GM06990 (cell line): ENCODE measurements around the gene FAM118B.
A peak's percentile ranks its signal among the peaks of the same experiment; 100 is the strongest.

Experiments
- DNase-seq: peaks from one replicate; pipeline ENCODE4 v3.0.0-alpha.2; 2011; ENCODE audit not compliant: insufficient read length; ENCODE audit errors: extremely low read depth
- H3K27me3 ChIP-seq: replicated peaks from 2 replicates; pipeline ENCODE4 v1.6.0; 2011; ENCODE audit warnings: low read length; ENCODE audit not compliant: control insufficient read depth, insufficient read depth
- H3K36me3 ChIP-seq: 2 replicates; pipeline ENCODE4 v1.5.1; 2011; ENCODE audit warnings: low read length; ENCODE audit not compliant: control insufficient read depth, insufficient read depth
- H3K4me3 ChIP-seq: replicated peaks from 2 replicates; pipeline ENCODE4 v1.5.1; 2011; ENCODE audit warnings: low read depth, mild to moderate bottlenecking, control low read depth, low read length
- TF ChIP-seq, protein P1 (sequence below): IDR thresholded peaks from 2 replicates; pipeline ENCODE4 v1.5.1; 2011; ENCODE audit warnings: low read length, control low read depth, mild to moderate bottlenecking, inconsistent platforms; ENCODE audit not compliant: insufficient read depth, poor library complexity, severe bottlenecking

Gene FAM118B

DNA sequence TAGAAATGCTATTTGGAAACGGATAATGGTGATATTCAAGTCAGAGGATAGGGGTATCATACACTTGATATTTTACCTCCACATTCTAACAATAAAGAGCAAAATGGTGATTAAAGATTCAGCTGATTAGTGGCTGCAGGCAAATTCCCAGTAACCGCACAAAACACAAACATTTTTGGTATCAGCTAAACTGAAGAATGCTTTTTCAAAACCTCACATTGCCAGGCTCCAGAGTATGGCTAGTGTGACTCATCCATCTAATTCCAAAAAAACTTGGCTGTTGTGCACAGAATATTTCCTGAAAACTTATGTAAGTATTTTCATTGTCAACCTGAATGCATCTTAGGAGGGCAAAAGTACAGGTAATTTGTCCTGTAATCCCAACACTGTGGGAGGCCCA, 46.2 kb downstream of the FAM118B start:
- DNase-seq: no peak
- TF ChIP-seq, protein P1, sequence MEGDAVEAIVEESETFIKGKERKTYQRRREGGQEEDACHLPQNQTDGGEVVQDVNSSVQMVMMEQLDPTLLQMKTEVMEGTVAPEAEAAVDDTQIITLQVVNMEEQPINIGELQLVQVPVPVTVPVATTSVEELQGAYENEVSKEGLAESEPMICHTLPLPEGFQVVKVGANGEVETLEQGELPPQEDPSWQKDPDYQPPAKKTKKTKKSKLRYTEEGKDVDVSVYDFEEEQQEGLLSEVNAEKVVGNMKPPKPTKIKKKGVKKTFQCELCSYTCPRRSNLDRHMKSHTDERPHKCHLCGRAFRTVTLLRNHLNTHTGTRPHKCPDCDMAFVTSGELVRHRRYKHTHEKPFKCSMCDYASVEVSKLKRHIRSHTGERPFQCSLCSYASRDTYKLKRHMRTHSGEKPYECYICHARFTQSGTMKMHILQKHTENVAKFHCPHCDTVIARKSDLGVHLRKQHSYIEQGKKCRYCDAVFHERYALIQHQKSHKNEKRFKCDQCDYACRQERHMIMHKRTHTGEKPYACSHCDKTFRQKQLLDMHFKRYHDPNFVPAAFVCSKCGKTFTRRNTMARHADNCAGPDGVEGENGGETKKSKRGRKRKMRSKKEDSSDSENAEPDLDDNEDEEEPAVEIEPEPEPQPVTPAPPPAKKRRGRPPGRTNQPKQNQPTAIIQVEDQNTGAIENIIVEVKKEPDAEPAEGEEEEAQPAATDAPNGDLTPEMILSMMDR: no peak
- no peak overlapping the region for H3K4me3 ChIP-seq
- H3K36me3 ChIP-seq: peaks cover 7% of the 10 kb centered on the region
- no peaks in the 10 kb centered on the region for H3K27me3 ChIP-seq

DNA sequence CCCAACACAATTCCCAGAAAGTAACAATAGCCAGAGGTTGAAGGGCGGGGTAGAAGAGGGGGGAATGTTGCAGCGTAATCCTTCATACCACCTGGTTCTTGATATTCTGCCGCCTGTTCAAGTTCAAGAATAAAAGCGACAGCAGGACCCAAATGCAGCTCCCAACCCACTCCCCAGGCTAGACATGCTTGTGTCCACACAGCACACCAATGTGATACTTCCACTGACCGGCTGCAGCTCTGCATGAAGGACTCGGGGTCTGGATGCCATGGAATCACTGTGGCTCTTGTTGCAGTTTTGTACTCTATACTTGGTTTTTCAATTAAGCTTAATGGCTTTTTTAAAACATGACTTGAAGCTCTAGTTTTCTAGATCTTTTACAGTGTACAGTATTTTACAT, 50.6 kb downstream of the FAM118B start:
- no peaks in the 10 kb centered on the region for H3K27me3 ChIP-seq
- H3K36me3 ChIP-seq: peaks cover 38% of the 10 kb centered on the region
- TF ChIP-seq, protein P1: no peak
- no peak overlapping the region for H3K4me3 ChIP-seq
- DNase-seq: no peak

DNA sequence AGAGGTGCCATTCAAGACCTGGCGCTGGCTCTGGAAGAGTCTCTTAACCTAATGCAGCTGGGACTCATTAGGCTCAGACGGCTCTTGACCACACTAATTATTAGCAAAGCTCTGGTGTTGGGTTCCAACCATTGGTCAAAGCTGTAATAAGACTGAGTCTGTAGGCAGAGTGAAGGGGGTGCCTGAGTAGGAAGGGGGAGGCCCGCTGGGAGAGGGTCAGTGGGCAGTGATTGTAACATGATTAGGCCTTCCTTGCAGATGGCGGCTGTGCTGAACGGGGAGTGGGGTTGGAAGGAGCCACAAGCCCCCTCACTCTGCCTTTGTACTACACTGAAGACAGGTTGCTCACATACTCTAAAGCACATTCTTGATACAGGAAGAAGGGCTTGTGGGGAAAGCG, 51.9 kb downstream of the FAM118B start:
- DNase-seq: no peak
- Histone ChIP-seq H3K4me3 (no peak overlapping the region), H3K36me3 (peaks cover 38% of the 10 kb centered on the region), H3K27me3 (no peaks in the 10 kb centered on the region)
- TF ChIP-seq, protein P1: no peak

DNA sequence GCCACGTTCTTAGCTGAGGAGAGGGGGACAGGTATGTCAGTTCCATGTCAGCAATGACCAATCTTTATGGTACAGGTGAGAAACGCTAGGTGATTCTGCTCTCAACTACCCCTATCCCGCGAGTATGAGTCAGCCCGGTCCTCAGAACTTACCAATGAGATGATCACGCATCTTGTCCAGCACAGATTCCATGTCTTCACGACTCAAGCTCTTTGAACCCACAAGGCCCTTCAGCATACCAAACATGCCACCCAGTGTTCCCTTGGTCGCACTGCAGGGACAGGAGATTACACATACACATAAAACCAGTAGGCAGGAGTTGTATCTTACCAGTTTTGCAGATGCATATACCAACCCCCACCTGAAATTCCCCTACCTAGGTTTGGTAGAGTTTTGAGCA, 54.2 kb downstream of the FAM118B start:
- H3K36me3 ChIP-seq: peaks cover 38% of the 10 kb centered on the region
- H3K27me3 ChIP-seq: no peaks in the 10 kb centered on the region
- no peak for DNase-seq
- TF ChIP-seq, protein P1: no peak
- no peak overlapping the region for H3K4me3 ChIP-seq

DNA sequence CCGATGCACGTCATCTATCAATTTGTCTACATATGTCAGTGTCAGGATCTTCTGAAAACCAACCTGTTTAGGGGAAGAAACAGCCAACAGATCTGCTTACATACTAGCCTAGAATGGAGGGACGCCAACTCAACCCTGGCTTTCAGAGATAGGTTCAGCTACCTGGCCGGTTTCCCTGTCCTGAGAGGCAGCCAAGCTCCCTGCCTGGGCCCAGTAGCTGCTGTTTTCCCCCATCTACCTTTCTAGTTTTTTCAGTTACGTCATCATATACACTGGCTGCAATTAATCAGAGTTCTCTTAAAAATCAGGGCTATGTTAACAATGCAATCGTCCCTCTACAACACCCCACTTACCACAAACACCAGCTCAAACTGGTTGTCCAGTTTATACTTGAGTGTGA, 56.1 kb downstream of the FAM118B start:
- DNase-seq: no peak
- TF ChIP-seq, protein P1: no peak
- Histone ChIP-seq H3K27me3 (no peaks in the 10 kb centered on the region), H3K36me3 (peaks cover 39% of the 10 kb centered on the region), H3K4me3 (peak overlapping the region; percentile 94)

DNA sequence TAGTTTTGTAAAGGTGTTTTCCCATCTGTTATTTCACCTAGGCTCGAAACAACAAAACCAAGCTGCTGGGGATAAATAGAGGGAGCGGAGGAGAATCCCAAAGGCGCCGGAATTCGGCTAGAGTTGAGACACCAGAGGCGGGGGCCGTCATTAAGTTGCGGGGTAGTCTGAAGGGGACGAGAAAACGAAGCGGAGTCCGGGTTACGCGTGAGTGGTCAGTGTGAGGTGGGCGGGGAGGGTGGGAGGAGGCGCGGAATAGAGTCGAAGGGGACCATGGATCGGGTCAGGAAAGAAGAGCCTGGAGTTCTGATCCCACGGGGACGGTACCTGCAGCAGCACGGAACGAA, 56.8 kb downstream of the FAM118B start:
- DNase-seq: no peak
- TF ChIP-seq, protein P1: no peak
- Histone ChIP-seq H3K27me3 (no peaks in the 10 kb centered on the region), H3K4me3 (peak overlapping the region; percentile 94), H3K36me3 (peaks cover 41% of the 10 kb centered on the region)
